GM19452 (cell line): ENCODE data around the gene C4orf50.

Experiments used
- ATAC-seq: cut with Tn5 transposase; IDR thresholded peaks from one replicate; pipeline ENCODE4 v1.9.1; 2021; ENCODE audit not compliant: unreplicated experiment

C4orf50 gene

GRCh38 chr4:6018331-6018730, at the start of gene C4orf50:
Gene C4orf50 (minus strand): TSS chr4:6018431.
- no peak for ATAC-seq

DNA sequence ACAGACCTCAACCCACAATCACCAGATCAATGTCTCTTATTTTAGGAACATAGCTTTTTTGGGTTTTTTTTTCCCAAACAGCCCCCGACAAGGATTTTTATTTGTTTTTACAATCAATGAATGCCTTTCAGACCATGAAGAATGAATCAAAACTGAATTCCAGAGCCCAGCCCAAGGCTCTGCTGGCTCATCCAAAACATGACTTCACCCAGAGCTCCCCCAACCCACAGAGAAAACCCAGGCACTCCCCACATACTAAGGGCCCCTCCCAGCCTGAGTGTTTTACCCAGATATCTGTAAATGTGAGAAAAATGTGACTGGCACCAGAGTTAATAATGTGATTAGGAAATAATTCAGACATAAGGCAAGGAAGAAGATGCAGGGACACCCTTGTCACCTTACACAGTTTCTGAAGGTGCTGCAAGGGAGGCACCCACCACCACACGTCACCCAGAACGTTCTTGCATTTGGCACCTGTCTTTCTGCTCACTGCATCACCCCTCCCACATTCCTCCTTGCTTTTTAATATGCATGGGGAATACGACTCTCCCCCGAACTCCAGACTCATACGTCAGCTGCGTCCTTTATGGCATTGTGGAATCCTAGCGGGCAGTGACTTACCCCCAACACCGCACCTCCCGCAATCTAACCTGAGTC, 47.8 kb upstream of the C4orf50 start:
- no peak for ATAC-seq

GRCh38 chr4:6065166-6065565, 46.9 kb upstream of the C4orf50 start:
- ATAC-seq, result no peak

- no peak for ATAC-seq
Observed at GRCh38 chr4:6064383-6064782, 46.2 kb upstream of the C4orf50 start.

GRCh38 chr4:6063684-6064083, 45.5 kb upstream of the C4orf50 start:
- ATAC-seq, result no peak

- ATAC-seq, result no peak
Observed at GRCh38 chr4:6062133-6062532, 43.9 kb upstream of the C4orf50 start.

DNA sequence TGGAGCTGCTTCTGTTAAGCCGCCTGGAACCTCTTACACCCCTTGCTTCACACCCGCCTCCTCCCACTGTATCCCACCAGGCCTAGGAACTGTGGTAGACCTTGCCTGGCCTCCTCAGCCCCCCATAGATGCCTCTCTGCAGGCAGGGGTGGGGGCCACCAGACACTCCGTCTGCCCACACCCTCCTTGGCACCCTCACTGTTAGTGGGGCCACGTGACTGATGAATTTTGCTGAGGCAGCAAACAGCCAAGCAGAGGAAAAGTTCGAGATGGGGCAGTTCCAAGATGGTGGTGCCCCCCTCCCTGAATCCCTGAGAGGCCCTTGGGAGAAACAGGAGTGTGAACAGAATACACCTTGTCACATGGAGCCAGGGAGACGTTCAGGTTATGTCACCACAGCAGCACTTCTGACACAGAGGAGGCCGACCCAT, 41.2 kb upstream of the C4orf50 start:
- ATAC-seq, result no peak

DNA sequence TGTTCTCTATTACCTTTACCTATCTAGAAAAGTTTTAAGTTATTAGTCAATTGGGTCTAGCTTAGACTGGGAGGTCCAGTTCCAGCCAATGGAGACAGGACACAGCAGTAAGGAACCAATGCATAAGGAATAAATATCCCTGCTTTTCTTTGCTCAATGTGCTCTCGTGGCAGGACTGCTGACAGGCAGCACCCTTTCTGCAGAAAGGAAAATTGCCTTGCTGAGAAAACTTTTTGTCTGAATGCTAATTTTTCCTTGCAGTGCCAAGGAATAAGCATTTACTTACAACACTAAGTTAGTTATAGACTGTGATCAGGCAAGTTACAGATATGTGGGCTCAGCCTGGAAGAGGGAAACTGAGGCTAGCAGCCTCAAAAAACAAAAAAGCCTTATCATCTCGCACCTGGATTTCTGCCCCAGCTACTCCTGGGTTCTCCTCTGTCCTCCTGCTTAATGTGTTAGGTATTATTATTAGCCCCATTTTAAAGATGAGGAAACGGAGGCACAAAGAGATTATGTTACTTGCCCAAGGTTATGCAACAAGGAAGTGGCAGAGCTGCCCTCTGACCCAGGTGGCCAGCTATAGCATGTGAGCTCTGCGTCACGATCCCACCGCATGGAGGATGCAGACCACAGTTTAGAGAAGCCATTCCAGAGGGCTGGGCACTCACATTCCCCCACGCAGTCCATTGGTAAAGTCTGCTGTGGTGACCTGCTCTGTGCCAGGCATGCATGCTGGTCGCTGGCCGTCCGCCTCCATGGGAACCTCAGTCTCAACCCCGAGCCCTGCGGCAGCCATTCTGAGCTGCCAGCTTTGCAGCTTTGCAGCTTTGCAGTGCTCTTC, 40.5 kb upstream of the C4orf50 start:
- no peak for ATAC-seq

GRCh38 chr4:6056976-6057766, 38.9 kb upstream of the C4orf50 start:
- ATAC-seq, result no peak

DNA sequence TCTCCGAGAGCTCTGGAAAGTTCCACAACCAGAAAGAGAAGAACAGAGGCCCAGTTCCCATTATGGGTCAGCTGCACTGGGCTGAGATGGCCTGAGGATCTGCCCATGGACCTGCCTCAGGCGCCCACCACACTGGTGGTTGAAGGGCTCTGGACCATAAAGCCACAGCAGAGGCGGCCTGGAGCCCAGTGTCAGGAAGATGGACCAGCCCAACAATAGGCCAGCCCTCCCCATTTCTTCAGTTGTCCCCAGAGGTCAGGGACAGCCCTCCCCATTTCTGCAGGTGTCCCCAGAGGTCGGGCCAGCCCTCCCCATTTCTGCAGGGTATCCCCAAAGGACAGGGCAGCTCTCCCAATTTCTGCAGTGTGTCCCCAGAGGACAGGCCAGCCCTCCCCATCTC, 37.2 kb upstream of the C4orf50 start:
- ATAC-seq, result no peak

- ATAC-seq, result no peak
Observed at GRCh38 chr4:6055030-6055429, 36.8 kb upstream of the C4orf50 start.

DNA sequence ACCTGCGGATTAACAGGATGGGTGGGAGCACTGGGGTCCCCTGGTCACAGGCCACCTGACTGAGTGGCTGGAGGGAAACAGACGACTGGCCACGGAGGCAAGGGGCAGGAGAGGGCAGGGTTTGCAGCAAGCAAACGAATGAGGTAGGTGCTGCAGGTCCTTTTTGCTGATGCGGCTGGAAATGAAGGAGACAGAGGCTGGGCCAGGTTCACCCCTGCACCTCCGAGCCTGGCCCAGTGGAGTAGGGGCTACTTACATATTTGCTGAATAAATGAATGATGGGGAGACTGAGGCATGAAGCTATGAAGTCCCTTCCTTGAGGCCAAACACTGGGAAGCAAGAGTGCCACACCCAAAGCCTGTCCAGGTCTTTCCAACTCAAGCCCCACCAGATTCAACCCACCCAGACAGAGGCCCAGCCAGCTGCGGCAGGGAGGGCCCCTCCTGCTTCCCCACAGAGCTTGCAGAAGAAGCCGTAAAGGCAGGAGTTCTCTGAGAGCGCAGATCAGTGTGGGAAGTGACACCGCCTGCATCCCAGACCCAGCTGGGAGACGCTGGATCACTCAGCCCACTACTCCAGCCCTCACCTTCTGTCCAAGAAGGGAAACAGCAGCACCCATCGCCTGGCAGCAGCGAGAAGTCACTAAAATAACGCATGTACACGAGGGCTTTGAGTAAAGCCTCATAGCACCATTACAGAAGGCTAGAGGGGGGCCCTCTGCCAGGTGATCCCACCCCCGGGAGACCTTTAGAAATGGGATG, 36.1 kb upstream of the C4orf50 start:
- ATAC-seq, result no peak

GRCh38 chr4:6052679-6053078, 34.4 kb upstream of the C4orf50 start:
- ATAC-seq, result no peak

DNA sequence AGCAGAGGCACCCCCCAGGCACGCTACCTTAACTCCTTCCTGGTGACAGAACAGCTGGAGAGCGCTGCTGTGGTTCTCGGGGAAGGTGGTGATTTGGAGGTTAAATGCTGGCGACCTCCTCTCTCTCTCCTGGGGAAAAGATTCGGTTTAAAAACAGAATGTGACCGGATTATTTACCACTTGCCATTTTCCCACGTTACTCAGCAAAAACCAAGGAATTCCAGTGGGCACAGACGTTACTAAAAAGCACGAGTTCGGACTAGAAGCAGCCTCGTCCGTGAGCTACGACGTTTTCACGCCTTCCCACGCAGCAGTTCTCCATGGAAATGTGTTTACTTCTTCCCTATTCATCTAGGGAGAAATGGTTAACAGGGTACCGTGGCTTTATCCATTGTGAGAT, 32.3 kb upstream of the C4orf50 start:
- ATAC-seq, result no peak

DNA sequence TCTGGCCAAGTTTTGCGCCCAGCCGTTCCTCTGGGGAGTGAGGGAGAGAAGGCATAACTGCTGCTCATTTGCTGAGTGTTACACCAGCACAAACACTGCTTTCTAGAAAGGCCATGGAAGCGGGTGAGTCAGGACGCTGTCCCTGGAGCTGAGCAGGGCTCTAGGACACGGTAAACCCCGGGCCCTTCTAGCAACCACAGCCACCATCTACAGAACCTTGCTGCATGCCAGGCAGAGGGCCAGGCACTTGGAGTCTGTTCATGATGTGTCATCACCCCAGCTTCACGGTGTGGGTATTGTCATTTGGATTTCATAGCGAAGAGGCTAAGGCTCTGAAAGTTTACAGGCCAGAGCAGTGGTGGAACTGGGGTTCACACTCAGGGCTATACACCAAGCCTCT, 31.8 kb upstream of the C4orf50 start:
- ATAC-seq, result no peak

GRCh38 chr4:6049278-6049677, 31.0 kb upstream of the C4orf50 start:
- ATAC-seq, result no peak

DNA sequence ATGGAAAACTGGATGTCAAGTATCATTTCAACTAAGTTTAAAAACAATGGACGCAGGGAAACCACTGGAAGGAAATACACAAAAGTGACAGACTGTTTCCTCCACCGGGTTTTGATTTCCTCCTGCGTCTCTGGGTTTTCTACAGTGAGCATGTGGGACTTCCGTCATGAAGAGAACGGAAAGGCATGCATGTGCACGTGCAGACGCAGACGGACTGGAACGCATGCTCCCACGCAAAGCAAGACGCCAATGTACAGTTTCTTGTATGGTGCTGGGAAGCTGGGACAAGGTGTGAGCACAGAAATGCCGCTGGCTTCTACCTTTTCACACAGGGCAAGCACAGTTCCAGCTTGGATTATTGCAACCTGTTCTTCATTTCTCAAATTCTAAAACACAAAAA, 30.3 kb upstream of the C4orf50 start:
- no peak for ATAC-seq

GRCh38 chr4:6047130-6047673, 29.0 kb upstream of the C4orf50 start:
- no peak for ATAC-seq

- no peak for ATAC-seq
Observed at GRCh38 chr4:6046526-6047129, 28.4 kb upstream of the C4orf50 start.

- no peak for ATAC-seq
Observed at GRCh38 chr4:6044805-6045204, 26.6 kb upstream of the C4orf50 start.
